DND-41 (cell line): ENCODE data around the gene SPTLC3.

Experiments used
- ATAC-seq: fragments of 200-7000 bp; cut with Tn5 transposase; 3 replicates; pipeline ENCODE4 v1.9.1; 2021; ENCODE audit warnings: low read depth; ENCODE audit not compliant: insufficient read depth
- DNase-seq: peaks from one replicate; pipeline ENCODE4 v3.0.0-alpha.2; 2020
- H2AFZ ChIP-seq: 2 replicates; pipeline ENCODE4 v1.6.0; 2012; ENCODE audit warnings: low read depth, low read length
- H3K27ac ChIP-seq: 2 replicates; pipeline ENCODE4 v1.5.1; 2012; ENCODE audit warnings: low read length, inconsistent platforms
- H3K27me3 ChIP-seq: fragments of 200-600 bp; sonication (generic); 2 replicates; pipeline ENCODE4 v1.6.0; 2012; ENCODE audit warnings: low read length, mild to moderate bottlenecking, inconsistent platforms; ENCODE audit not compliant: insufficient read depth, poor library complexity
- H3K36me3 ChIP-seq: 2 replicates; pipeline ENCODE4 v1.5.1; 2012; ENCODE audit warnings: low read length, inconsistent platforms; ENCODE audit not compliant: insufficient read depth
- H3K4me1 ChIP-seq: 2 replicates; pipeline ENCODE4 v1.5.1; 2012; ENCODE audit warnings: mild to moderate bottlenecking, low read length; ENCODE audit not compliant: insufficient read depth
- H3K4me2 ChIP-seq: 2 replicates; pipeline ENCODE4 v1.6.0; 2012; ENCODE audit warnings: mild to moderate bottlenecking, moderate library complexity, low read length, inconsistent platforms; ENCODE audit not compliant: insufficient read depth
- H3K4me3 ChIP-seq, 2 experiments: fragments of 200-600 bp in 1 of 2; shearing (Covaris generic) in 1 of 2; 2 replicates each; pipeline ENCODE4 v1.5.1; 2012 to 2016; ENCODE audit warnings: inconsistent platforms in 2 of 2, low read length in 2 of 2, mild to moderate bottlenecking in 2 of 2, low read depth in 1 of 2, moderate library complexity in 1 of 2
- H3K79me2 ChIP-seq: 2 replicates; pipeline ENCODE4 v1.6.0; 2012; ENCODE audit warnings: low read length, inconsistent platforms; ENCODE audit not compliant: insufficient read depth
- H3K9ac ChIP-seq: 2 replicates; pipeline ENCODE4 v1.6.0; 2012; ENCODE audit warnings: low read depth, mild to moderate bottlenecking, inconsistent platforms, low read length, moderate library complexity
- H3K9me3 ChIP-seq: 2 replicates; pipeline ENCODE4 v1.5.1; 2012; ENCODE audit warnings: low read length, moderate library complexity, mild to moderate bottlenecking, inconsistent platforms; ENCODE audit not compliant: insufficient read depth, severe bottlenecking
- H4K20me1 ChIP-seq: 2 replicates; pipeline ENCODE4 v1.6.0; 2012; ENCODE audit warnings: low read length; ENCODE audit not compliant: insufficient read depth
- CTCF ChIP-seq: IDR thresholded peaks from 2 replicates; pipeline ENCODE4 v1.5.1; 2012; ENCODE audit warnings: borderline replicate concordance, low read length, moderate library complexity, mild to moderate bottlenecking; ENCODE audit not compliant: poor library complexity, severe bottlenecking; ENCODE audit errors: extremely low read depth
- EZH2 ChIP-seq: IDR thresholded peaks from 3 replicates; pipeline ENCODE4 v1.6.1; 2012; ENCODE audit warnings: borderline replicate concordance, low read depth, mild to moderate bottlenecking, moderate library complexity, low read length, inconsistent platforms; ENCODE audit not compliant: severe bottlenecking

Gene SPTLC3

GRCh38 chr20:12989586-12990115, 19.1 kb upstream of the SPTLC3 start:
- no peak for TF ChIP-seq EZH2
- no peak for TF ChIP-seq CTCF
- Histone ChIP-seq H3K9ac (no peak overlapping the region), H3K27ac (no peak overlapping the region), H4K20me1 (no peaks in the 10 kb centered on the region), H3K36me3 (no peaks in the 10 kb centered on the region), H3K79me2 (no peaks in the 10 kb centered on the region), H3K27me3 (no peaks in the 10 kb centered on the region), H3K4me2 (no peak overlapping the region), H3K4me3 (no peak overlapping the region), H3K9me3 (no peaks in the 10 kb centered on the region), H3K4me1 (no peaks in the 10 kb centered on the region), H2AFZ (no peak overlapping the region)
- no peak for ATAC-seq
- DNase-seq, result no peak

- H3K9me3 ChIP-seq, result no peaks in the 10 kb centered on the region
- no peaks in the 10 kb centered on the region for H4K20me1 ChIP-seq
- ATAC-seq (no peak), DNase-seq (no peak)
- H3K27me3 ChIP-seq, result no peaks in the 10 kb centered on the region
- no peaks in the 10 kb centered on the region for H3K79me2 ChIP-seq
- H2AFZ ChIP-seq, result no peak overlapping the region
- H3K9ac ChIP-seq, result no peak overlapping the region
- H3K27ac ChIP-seq, result no peak overlapping the region
- H3K4me1 ChIP-seq, result no peaks in the 10 kb centered on the region
- no peak overlapping the region for H3K4me2 ChIP-seq
- no peaks in the 10 kb centered on the region for H3K36me3 ChIP-seq
- no peak overlapping the region for H3K4me3 ChIP-seq
- TF ChIP-seq CTCF (no peak), EZH2 (no peak)
Measured at GRCh38 chr20:12997128-12997655, 11.6 kb upstream of the SPTLC3 start.

- Histone ChIP-seq H3K4me3 (no peak overlapping the region), H3K4me1 (no peaks in the 10 kb centered on the region), H2AFZ (no peak overlapping the region), H3K4me2 (no peak overlapping the region), H3K27ac (no peak overlapping the region), H3K9ac (no peak overlapping the region), H3K79me2 (no peaks in the 10 kb centered on the region), H4K20me1 (no peaks in the 10 kb centered on the region), H3K27me3 (no peaks in the 10 kb centered on the region), H3K9me3 (no peaks in the 10 kb centered on the region), H3K36me3 (no peaks in the 10 kb centered on the region)
- DNase-seq (no peak), ATAC-seq (no peak)
- TF ChIP-seq EZH2 (no peak), CTCF (no peak)
Measured at GRCh38 chr20:12998046-12998445, 10.7 kb upstream of the SPTLC3 start.
